ENCODE measurements around the gene KREMEN2.
"Not testable (repeated sequence)": the region's sequence is repeated elsewhere in the genome, so short reads cannot be mapped to it uniquely, and the experiment has no call there.

Gene KREMEN2

GRCh38 chr16:2939968-2940367, 24.1 kb upstream of the KREMEN2 start:
- H3K23ac ChIP-seq (ENCODE audit: low read depth, low read length, poor library complexity), result no peak overlapping the region
- no peak overlapping the region for H2AFZ ChIP-seq (ENCODE audit: low read length)
- no peak overlapping the region for H3K9ac ChIP-seq (ENCODE audit: low read depth, low read length, poor library complexity)
- no peak overlapping the region for H3K27ac ChIP-seq (replicated peaks; ENCODE audit: low read length)
- DNase-seq (ENCODE audit: low spot score), result no peak
- H3K4me1 ChIP-seq (ENCODE audit: control insufficient read depth in 2 of 2, insufficient read depth in 1 of 2, low read depth in 1 of 2, low read length in 2 of 2), result no peaks in the 10 kb centered on the region
- H2BK120ac ChIP-seq (ENCODE audit: low read depth, low read length), result no peak overlapping the region
- H3K4ac ChIP-seq (ENCODE audit: low read length), result no peak overlapping the region
- H3K14ac ChIP-seq (ENCODE audit: low read length), result no peak overlapping the region
- H2BK5ac ChIP-seq (ENCODE audit: low read length), result no peak overlapping the region
- H4K8ac ChIP-seq (ENCODE audit: low read depth, low read length), result no peak overlapping the region
- no peak overlapping the region for H3K4me2 ChIP-seq (ENCODE audit: insufficient read depth, low read length, poor library complexity, severe bottlenecking)
- no peak overlapping the region for H3K4me3 ChIP-seq (ENCODE audit: low read length in 2 of 2)
- peaks cover 2 to 65% of the 10 kb centered on the region in 2 donors for H3K36me3 ChIP-seq (replicated peaks in 1 of 2; ENCODE audit: control insufficient read depth in 2 of 2, insufficient read depth in 2 of 2, low read length in 2 of 2)
- no peak overlapping the region for H2AK5ac ChIP-seq (ENCODE audit: low read depth, low read length)
- H3K27me3 ChIP-seq (ENCODE audit: control insufficient read depth in 3 of 3, insufficient read depth in 3 of 3, low read depth in 1 of 3, low read length in 3 of 3), result no peaks in the 10 kb centered on the region
- H3K9me3 ChIP-seq (replicated peaks in 1 of 2; ENCODE audit: control insufficient read depth in 2 of 2, insufficient read depth in 1 of 2, low read depth in 1 of 2, low read length in 2 of 2), result no peaks in the 10 kb centered on the region
- no peak overlapping the region for H2BK15ac ChIP-seq (ENCODE audit: low read length)
- H3K79me1 ChIP-seq (ENCODE audit: low read depth, low read length), result no peaks in the 10 kb centered on the region
- no peak overlapping the region for H2BK12ac ChIP-seq (ENCODE audit: low read length)
- no peak overlapping the region for H3K18ac ChIP-seq (ENCODE audit: low read length)
- no peak overlapping the region for H4K91ac ChIP-seq (ENCODE audit: low read depth, low read length, poor library complexity)
- WGBS, 2 donors (ENCODE audit: extremely low coverage in 2 of 2, insufficient read length in 2 of 2, insufficient replicate concordance in 1 of 2), result no CpG with 5 or more reads among the region's 2 CpGs

- Histone ChIP-seq H3K4me2 (ENCODE audit: insufficient read depth, low read length, poor library complexity, severe bottlenecking) (no peak overlapping the region), H2BK12ac (ENCODE audit: low read length) (no peak overlapping the region), H3K79me1 (ENCODE audit: low read depth, low read length) (no peaks in the 10 kb centered on the region), H2BK15ac (ENCODE audit: low read length) (no peak overlapping the region), H3K9ac (ENCODE audit: low read depth, low read length, poor library complexity) (no peak overlapping the region), H2AFZ (ENCODE audit: low read length) (no peak overlapping the region), H2AK5ac (ENCODE audit: low read depth, low read length) (no peak overlapping the region), H4K91ac (ENCODE audit: low read depth, low read length, poor library complexity) (no peak overlapping the region), H3K9me3 (replicated peaks in 1 of 2; ENCODE audit: control insufficient read depth in 2 of 2, insufficient read depth in 1 of 2, low read depth in 1 of 2, low read length in 2 of 2) (peaks cover 0 to 3% of the 10 kb centered on the region in 2 donors), H3K4me1 (ENCODE audit: control insufficient read depth in 2 of 2, insufficient read depth in 1 of 2, low read depth in 1 of 2, low read length in 2 of 2) (no peaks in the 10 kb centered on the region), H3K4ac (ENCODE audit: low read length) (no peak overlapping the region), H2BK120ac (ENCODE audit: low read depth, low read length) (no peak overlapping the region), H3K4me3 (ENCODE audit: low read length in 2 of 2) (no peak overlapping the region), H3K23ac (ENCODE audit: low read depth, low read length, poor library complexity) (no peak overlapping the region), H2BK5ac (ENCODE audit: low read length) (no peak overlapping the region), H3K27ac (replicated peaks; ENCODE audit: low read length) (no peak overlapping the region), H3K14ac (ENCODE audit: low read length) (no peak overlapping the region), H3K27me3 (ENCODE audit: control insufficient read depth in 3 of 3, insufficient read depth in 3 of 3, low read depth in 1 of 3, low read length in 3 of 3) (no peaks in the 10 kb centered on the region), H3K18ac (ENCODE audit: low read length) (no peak overlapping the region), H4K8ac (ENCODE audit: low read depth, low read length) (no peak overlapping the region), H3K36me3 (replicated peaks in 1 of 2; ENCODE audit: control insufficient read depth in 2 of 2, insufficient read depth in 2 of 2, low read length in 2 of 2) (peaks cover 2 to 68% of the 10 kb centered on the region in 2 donors)
- DNase-seq (ENCODE audit: low spot score), result no peak
- WGBS, 2 donors (ENCODE audit: extremely low coverage in 2 of 2, insufficient read length in 2 of 2, insufficient replicate concordance in 1 of 2), result no CpG with 5 or more reads among the region's 4 CpGs
Measured at GRCh38 chr16:2942045-2942444, 22.0 kb upstream of the KREMEN2 start.

- H2BK12ac ChIP-seq (ENCODE audit: low read length); H3K18ac ChIP-seq (ENCODE audit: low read length); H2AFZ ChIP-seq (ENCODE audit: low read length); H3K27me3 ChIP-seq (ENCODE audit: control insufficient read depth in 3 of 3, insufficient read depth in 3 of 3, low read depth in 1 of 3, low read length in 3 of 3); H3K4me1 ChIP-seq (ENCODE audit: control insufficient read depth in 2 of 2, insufficient read depth in 1 of 2, low read depth in 1 of 2, low read length in 2 of 2); H3K4me3 ChIP-seq (ENCODE audit: low read length in 2 of 2); H3K79me1 ChIP-seq (ENCODE audit: low read depth, low read length); H4K8ac ChIP-seq (ENCODE audit: low read depth, low read length); H3K9me3 ChIP-seq (replicated peaks in 1 of 2; ENCODE audit: control insufficient read depth in 2 of 2, insufficient read depth in 1 of 2, low read depth in 1 of 2, low read length in 2 of 2); H3K23ac ChIP-seq (ENCODE audit: low read depth, low read length, poor library complexity); DNase-seq (ENCODE audit: low spot score); H3K4ac ChIP-seq (ENCODE audit: low read length); H4K91ac ChIP-seq (ENCODE audit: low read depth, low read length, poor library complexity); H3K4me2 ChIP-seq (ENCODE audit: insufficient read depth, low read length, poor library complexity, severe bottlenecking); H2BK120ac ChIP-seq (ENCODE audit: low read depth, low read length); H3K9ac ChIP-seq (ENCODE audit: low read depth, low read length, poor library complexity); H2BK5ac ChIP-seq (ENCODE audit: low read length); H3K14ac ChIP-seq (ENCODE audit: low read length); H2AK5ac ChIP-seq (ENCODE audit: low read depth, low read length); H3K27ac ChIP-seq (replicated peaks; ENCODE audit: low read length); H2BK15ac ChIP-seq (ENCODE audit: low read length): not testable (repeated sequence)
- H3K36me3 ChIP-seq (replicated peaks in 1 of 2; ENCODE audit: control insufficient read depth in 2 of 2, insufficient read depth in 2 of 2, low read length in 2 of 2), result peaks cover 0 to 59% of the 10 kb centered on the region in 2 donors
- WGBS, 2 donors (ENCODE audit: extremely low coverage in 2 of 2, insufficient read length in 2 of 2, insufficient replicate concordance in 1 of 2), result no CpG with 5 or more reads among the region's 12 CpGs
Measured at GRCh38 chr16:2943716-2944115, 20.4 kb upstream of the KREMEN2 start.

GRCh38 chr16:2946649-2947048, 17.4 kb upstream of the KREMEN2 start:
- Histone ChIP-seq H3K27ac (replicated peaks; ENCODE audit: low read length) (no peak overlapping the region), H2BK5ac (ENCODE audit: low read length) (no peak overlapping the region), H3K4me1 (ENCODE audit: control insufficient read depth in 2 of 2, insufficient read depth in 1 of 2, low read depth in 1 of 2, low read length in 2 of 2) (no peaks in the 10 kb centered on the region), H3K79me1 (ENCODE audit: low read depth, low read length) (no peaks in the 10 kb centered on the region), H3K9ac (ENCODE audit: low read depth, low read length, poor library complexity) (no peak overlapping the region), H2AK5ac (ENCODE audit: low read depth, low read length) (no peak overlapping the region), H3K4ac (ENCODE audit: low read length) (no peak overlapping the region), H2AFZ (ENCODE audit: low read length) (no peak overlapping the region), H3K23ac (ENCODE audit: low read depth, low read length, poor library complexity) (no peak overlapping the region), H3K4me3 (ENCODE audit: low read length in 2 of 2) (no peak overlapping the region), H4K91ac (ENCODE audit: low read depth, low read length, poor library complexity) (no peak overlapping the region), H3K14ac (ENCODE audit: low read length) (no peak overlapping the region), H3K36me3 (replicated peaks in 1 of 2; ENCODE audit: control insufficient read depth in 2 of 2, insufficient read depth in 2 of 2, low read length in 2 of 2) (peaks cover 2 to 47% of the 10 kb centered on the region in 2 donors), H2BK120ac (ENCODE audit: low read depth, low read length) (no peak overlapping the region), H3K27me3 (ENCODE audit: control insufficient read depth in 3 of 3, insufficient read depth in 3 of 3, low read depth in 1 of 3, low read length in 3 of 3) (no peaks in the 10 kb centered on the region), H3K9me3 (replicated peaks in 1 of 2; ENCODE audit: control insufficient read depth in 2 of 2, insufficient read depth in 1 of 2, low read depth in 1 of 2, low read length in 2 of 2) (peaks cover 2 to 3% of the 10 kb centered on the region in 2 donors), H2BK12ac (ENCODE audit: low read length) (no peak overlapping the region), H3K18ac (ENCODE audit: low read length) (no peak overlapping the region), H4K8ac (ENCODE audit: low read depth, low read length) (no peak overlapping the region), H3K4me2 (ENCODE audit: insufficient read depth, low read length, poor library complexity, severe bottlenecking) (no peak overlapping the region), H2BK15ac (ENCODE audit: low read length) (no peak overlapping the region)
- no peak for DNase-seq (ENCODE audit: low spot score)
- no CpG with 5 or more reads among the region's 4 CpGs for WGBS, 2 donors (ENCODE audit: extremely low coverage in 2 of 2, insufficient read length in 2 of 2, insufficient replicate concordance in 1 of 2)

Measured in neuronal stem cell (in vitro differentiated cells).